HepG2 (cell line): Measurements from ENCODE around the gene SETD7. TPM values are rescaled to one million over a fixed set of nuclear protein-coding genes. Genes with fewer than 3 reads are reported as not detected.

ENCODE experiments used
- ATAC-seq: fragments of 200-7000 bp; cut with Tn5 transposase; 3 replicates; pipeline ENCODE4 v1.9.1; 2020; ENCODE audit warnings: mild to moderate bottlenecking, moderate library complexity
- BruUV-seq: library from RNA; stranded (reverse); fragments of 400-500 nt; replicated peaks from 2 replicates; lab custom pipeline; 2021; lab: Mats Ljungman, UMichigan
- CTCF ChIA-PET: fragments of 300-600 bp; formaldehyde crosslinking; extraction: SDS; loops from one replicate; lab custom pipeline; 2021; ENCODE audit warnings: low total read pairs, inconsistent platforms, low intra/inter-chr PET ratio; lab: Yijun Ruan, JAX
- POLR2A ChIA-PET: fragments of 350-600 bp; sonication (Branson Sonifier 250); formaldehyde crosslinking; loops from one replicate; lab custom pipeline; 2020; ENCODE audit warnings: antibody characterized with exemption, inconsistent platforms; lab: Yijun Ruan, JAX
- DNase-seq: peaks from one replicate; pipeline ENCODE4 v3.0.0-alpha.2; 2015; ENCODE audit warnings: low spot score
- FAIRE-seq: peaks from 3 replicates; lab custom pipeline; 2011; peaks lifted over from hg19 to GRCh38; lab: Jason Lieb, UNC
- H2AFZ ChIP-seq: one replicate; pipeline ENCODE4 v1.6.1; 2011; ENCODE audit warnings: low read length, inconsistent platforms
- H3K27ac ChIP-seq: fragments of 300-600 bp; 3 replicates; pipeline ENCODE4 v1.8.0; 2011; ENCODE audit warnings: mixed run types, mild to moderate bottlenecking, mixed read lengths, low read length, inconsistent platforms; ENCODE audit not compliant: insufficient read depth; ENCODE audit errors: extremely low read length
- H3K27me3 ChIP-seq, 2 experiments: fragments of 200-600 bp in 1 of 2; 2 replicates in 1 of 2; 3 replicates in 1 of 2; pipeline versions ENCODE4 v1.6.0 to v1.8.0; 2011; ENCODE audit warnings: low read length in 2 of 2, mild to moderate bottlenecking in 2 of 2, moderate library complexity in 2 of 2, inconsistent platforms in 1 of 2; ENCODE audit not compliant: insufficient read depth in 2 of 2, control insufficient read depth in 1 of 2
- H3K36me3 ChIP-seq, 2 experiments: fragments of 200-600 bp in 1 of 2; replicated peaks in 1 of 2; 2 replicates in 1 of 2; 3 replicates in 1 of 2; pipeline versions ENCODE4 v1.5.1 to v1.8.0; 2011; ENCODE audit warnings: low read length in 2 of 2, inconsistent platforms in 1 of 2; ENCODE audit not compliant: insufficient read depth in 2 of 2, control insufficient read depth in 1 of 2
- H3K4me1 ChIP-seq: 2 replicates; pipeline ENCODE4 v1.5.1; 2012; ENCODE audit warnings: low read length, inconsistent platforms; ENCODE audit not compliant: insufficient read depth
- H3K4me2 ChIP-seq: 2 replicates; pipeline ENCODE4 v1.6.0; 2011; ENCODE audit warnings: low read depth, low read length, inconsistent platforms
- H3K4me3 ChIP-seq, 3 experiments: fragments of 200-600 bp in 1 of 3; sonication (generic), shearing (Covaris generic) in 1 of 3; replicated peaks in 1 of 3; 2 replicates each; pipeline ENCODE4 v1.5.1; 2011 to 2016; ENCODE audit warnings: low read length in 3 of 3, inconsistent platforms in 2 of 3, low read depth in 2 of 3, mild to moderate bottlenecking in 2 of 3, control low read depth in 1 of 3, mixed read lengths in 1 of 3; ENCODE audit not compliant: insufficient read depth in 1 of 3
- H3K79me2 ChIP-seq: one replicate; pipeline ENCODE4 v1.6.1; 2011; ENCODE audit warnings: low read length, inconsistent platforms; ENCODE audit not compliant: insufficient read depth
- H3K9ac ChIP-seq: 2 replicates; pipeline ENCODE4 v1.6.0; 2011; ENCODE audit warnings: mild to moderate bottlenecking, low read depth, low read length, inconsistent platforms; ENCODE audit not compliant: insufficient read depth
- H3K9me3 ChIP-seq: 2 replicates; pipeline ENCODE4 v1.5.1; 2012; ENCODE audit warnings: mild to moderate bottlenecking, low read length
- H4K20me1 ChIP-seq: 2 replicates; pipeline ENCODE4 v1.6.0; 2011; ENCODE audit warnings: inconsistent platforms, mild to moderate bottlenecking, low read length, moderate library complexity; ENCODE audit not compliant: insufficient read depth
- MEIS1 ChIP-seq: sonication (generic); formaldehyde crosslinking; IDR thresholded peaks from 2 replicates; pipeline ENCODE4 v1.9.0; 2021; ENCODE audit warnings: mild to moderate bottlenecking, missing genetic modification reagents, moderate library complexity, borderline replicate concordance
- ZNF614 ChIP-seq: IDR thresholded peaks from 2 replicates; pipeline ENCODE4 v1.6.1; 2018; ENCODE audit warnings: missing biosample characterization, missing genetic modification reagents, inconsistent platforms, borderline replicate concordance
- ZNF782 ChIP-seq: sonication (generic); formaldehyde crosslinking; IDR thresholded peaks from 2 replicates; pipeline ENCODE4 v1.4.0; 2020; ENCODE audit warnings: missing genetic modification reagents, mild to moderate bottlenecking, borderline replicate concordance
- WGBS: methylation state at CpG from one replicate; pipeline ENCODE4 v1.1.6; 2017; ENCODE audit warnings: low lambda C conversion rate; 5-methylcytosine and 5-hydroxymethylcytosine counted together
- in situ Hi-C: cut with HindIII; loops from 2 replicates; pipeline ENCODE4 v1.10.0; 2017; ENCODE audit warnings: low pct_unique_long_range_greater_than_20kb; ENCODE audit not compliant: extremely low pct_ligation_motif_present
- intact Hi-C: fragments of 100-400 bp; cut with micrococcal nuclease; formaldehyde crosslinking; loops from one replicate; pipeline ENCODE4 v1.10.0; 2022; ENCODE audit not compliant: unreplicated experiment
- polyA plus RNA-seq, 8 experiments: library from polyadenylated mRNA; depleted of rRNA in 3 of 8; stranded (reverse) in 7 of 8; unstranded in 1 of 8; fragments of >200 nt; fragmentation: Illumina TruSeq in 4 of 8; extraction: Trizol in 4 of 8; gene quantifications; 2 replicates each; pipeline versions ENCODE4 v1.2.1 to v1.2.3, GENCODE V29; 2011 to 2016; ENCODE audit warnings: low read depth in 4 of 8, missing spikeins in 1 of 8, mixed read lengths in 1 of 8; ENCODE audit not compliant: insufficient read depth in 1 of 8
- total RNA-seq, 5 experiments: library from RNA; depleted of rRNA; stranded (reverse); fragments of >200 nt; fragmentation: Illumina TruSeq; extraction: Trizol; gene quantifications; 2 replicates each; pipeline ENCODE4 v1.2.3, GENCODE V29; 2016; ENCODE audit warnings: low read depth in 1 of 5
- TF ChIP-seq, protein P1 (sequence below), 2 experiments: fragments of 450-650 bp in 1 of 2; sonication (generic) in 1 of 2; formaldehyde crosslinking in 1 of 2; IDR thresholded peaks; 2 replicates each; pipeline versions ENCODE4 v1.6.1 to v1.8.0; 2016 to 2022; ENCODE audit warnings: antibody characterized with exemption in 1 of 2, mild to moderate bottlenecking in 1 of 2, missing genetic modification reagents in 1 of 2

SETD7 gene
- total and polyA plus RNA-seq, 2 of the 13 experiments (the other 11 are each of a cell fraction or from before 2014, with no cell fraction given), result 0.08 to 0.22 TPM

DNA sequence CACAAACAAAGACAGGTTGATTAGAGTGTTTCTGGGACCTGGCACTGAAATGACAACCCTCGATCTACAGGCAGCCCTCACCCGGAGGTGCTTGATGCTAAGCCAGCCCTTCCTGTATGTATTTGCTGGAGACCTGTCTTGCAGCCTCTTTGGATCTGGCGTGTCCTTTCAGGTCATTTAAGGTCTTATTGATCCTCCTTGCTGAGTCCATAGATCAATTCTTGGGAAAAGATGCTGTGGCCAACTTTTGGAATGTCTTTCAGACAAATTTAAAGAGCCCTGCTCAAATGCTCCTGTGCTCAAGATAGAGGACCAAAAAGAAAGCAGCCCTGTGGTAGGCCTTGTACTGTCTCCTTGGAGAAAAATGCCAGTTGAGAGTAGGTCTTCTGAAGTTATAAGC is 6.8 kb upstream of the SETD7 start:
- Histone ChIP-seq H2AFZ (no peak overlapping the region), H3K27ac (no peak overlapping the region), H3K9me3 (no peaks in the 10 kb centered on the region), H3K4me3 (no peak overlapping the region), H3K9ac (no peak overlapping the region), H3K27me3 (peaks cover 2 to 28% of the 10 kb centered on the region in 2 experiments; a peak in 4 of 5 replicates), H3K4me1 (peaks cover 10% of the 10 kb centered on the region; the same call in 1 of the 2 replicates), H3K36me3 (no peaks in the 10 kb centered on the region), H3K4me2 (no peak overlapping the region), H3K79me2 (no peaks in the 10 kb centered on the region), H4K20me1 (no peaks in the 10 kb centered on the region; the same call in 1 of the 2 replicates)
- no TSS peak for BruUV-seq
- FAIRE-seq, result no peak
- WGBS, result 6% methylated on average over 3 of the region's 3 CpGs
- DNase-seq, result no peak
- ChIA-PET POLR2A (no interaction called here), CTCF (no interaction called here)
- intact Hi-C loops, result no loop called here
- TF ChIP-seq ZNF614, result no peak
- no peak for TF ChIP-seq MEIS1 (CRISPR knock-in tag)
- TF ChIP-seq, protein P1, sequence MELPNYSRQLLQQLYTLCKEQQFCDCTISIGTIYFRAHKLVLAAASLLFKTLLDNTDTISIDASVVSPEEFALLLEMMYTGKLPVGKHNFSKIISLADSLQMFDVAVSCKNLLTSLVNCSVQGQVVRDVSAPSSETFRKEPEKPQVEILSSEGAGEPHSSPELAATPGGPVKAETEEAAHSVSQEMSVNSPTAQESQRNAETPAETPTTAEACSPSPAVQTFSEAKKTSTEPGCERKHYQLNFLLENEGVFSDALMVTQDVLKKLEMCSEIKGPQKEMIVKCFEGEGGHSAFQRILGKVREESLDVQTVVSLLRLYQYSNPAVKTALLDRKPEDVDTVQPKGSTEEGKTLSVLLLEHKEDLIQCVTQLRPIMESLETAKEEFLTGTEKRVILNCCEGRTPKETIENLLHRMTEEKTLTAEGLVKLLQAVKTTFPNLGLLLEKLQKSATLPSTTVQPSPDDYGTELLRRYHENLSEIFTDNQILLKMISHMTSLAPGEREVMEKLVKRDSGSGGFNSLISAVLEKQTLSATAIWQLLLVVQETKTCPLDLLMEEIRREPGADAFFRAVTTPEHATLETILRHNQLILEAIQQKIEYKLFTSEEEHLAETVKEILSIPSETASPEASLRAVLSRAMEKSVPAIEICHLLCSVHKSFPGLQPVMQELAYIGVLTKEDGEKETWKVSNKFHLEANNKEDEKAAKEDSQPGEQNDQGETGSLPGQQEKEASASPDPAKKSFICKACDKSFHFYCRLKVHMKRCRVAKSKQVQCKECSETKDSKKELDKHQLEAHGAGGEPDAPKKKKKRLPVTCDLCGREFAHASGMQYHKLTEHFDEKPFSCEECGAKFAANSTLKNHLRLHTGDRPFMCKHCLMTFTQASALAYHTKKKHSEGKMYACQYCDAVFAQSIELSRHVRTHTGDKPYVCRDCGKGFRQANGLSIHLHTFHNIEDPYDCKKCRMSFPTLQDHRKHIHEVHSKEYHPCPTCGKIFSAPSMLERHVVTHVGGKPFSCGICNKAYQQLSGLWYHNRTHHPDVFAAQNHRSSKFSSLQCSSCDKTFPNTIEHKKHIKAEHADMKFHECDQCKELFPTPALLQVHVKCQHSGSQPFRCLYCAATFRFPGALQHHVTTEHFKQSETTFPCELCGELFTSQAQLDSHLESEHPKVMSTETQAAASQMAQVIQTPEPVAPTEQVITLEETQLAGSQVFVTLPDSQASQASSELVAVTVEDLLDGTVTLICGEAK (IDR thresholded peaks at IDR 0.05), result no peak
- TF ChIP-seq, protein P1 (CRISPR knock-in tag; IDR thresholded peaks at IDR 0.05), result no peak
- TF ChIP-seq ZNF782 (CRISPR knock-in tag), result no peak
- in situ Hi-C loops, result no loop called here
- ATAC-seq, result no peak
